ENCODE measurements around the gene NUP93. TPM values are rescaled to one million over a fixed set of nuclear protein-coding genes. Genes with fewer than 3 reads are reported as not detected.

Gene NUP93
- total and polyA plus RNA-seq, 2 experiments from 2014 or later, result 139 to 187 TPM

DNA sequence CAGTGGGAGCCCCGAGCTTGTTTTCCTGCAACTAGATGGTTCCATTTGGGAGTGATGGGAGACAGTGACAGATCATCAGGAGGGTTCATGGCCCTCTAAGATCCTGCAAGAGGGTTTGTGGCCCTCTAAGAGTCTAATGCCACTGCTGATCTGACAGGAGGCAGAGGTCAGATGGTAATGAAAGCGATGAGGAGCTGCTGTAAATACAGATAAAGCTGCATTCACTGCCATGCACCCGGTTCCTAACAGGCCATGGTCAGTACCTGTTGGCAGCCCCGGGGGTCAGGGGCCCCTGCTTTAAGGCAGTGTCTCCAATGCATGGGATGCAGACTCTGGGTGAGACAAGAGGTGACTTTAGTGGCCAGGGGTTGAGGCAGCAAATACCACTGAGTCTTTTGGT lies 165.9 kb downstream of the NUP93 start:
- Mint-ChIP-seq H3K27me3 (ENCODE audit: insufficient read depth, low read depth, poor library complexity) (peaks cover 4% of the 10 kb centered on the region), H3K27ac (no peak overlapping the region), H3K36me3 (ENCODE audit: low read depth) (no peaks in the 10 kb centered on the region), H3K4me3 (no peak overlapping the region), H3K4me1 (no peaks in the 10 kb centered on the region), H3K9me3 (no peaks in the 10 kb centered on the region)
- Histone ChIP-seq H3K79me2 (replicated peaks; ENCODE audit: insufficient read depth) (no peaks in the 10 kb centered on the region), H3F3A (replicated peaks; ENCODE audit: low read depth) (no peaks in the 10 kb centered on the region), H4K20me1 (replicated peaks; ENCODE audit: insufficient read depth) (no peaks in the 10 kb centered on the region), H2AFZ (no peak overlapping the region), H3K4me1 (ENCODE audit: insufficient read depth) (no peaks in the 10 kb centered on the region), H3K27me3 (ENCODE audit: insufficient read depth) (no peaks in the 10 kb centered on the region), H3K4me3 (no peak overlapping the region), H3K4me2 (no peak overlapping the region), H3K27ac (ENCODE audit: low read depth) (no peak overlapping the region), H3K9me2 (ENCODE audit: insufficient read depth) (no peaks in the 10 kb centered on the region), H3K36me3 (ENCODE audit: insufficient read depth) (no peaks in the 10 kb centered on the region)
- TF ChIP-seq, protein P1, sequence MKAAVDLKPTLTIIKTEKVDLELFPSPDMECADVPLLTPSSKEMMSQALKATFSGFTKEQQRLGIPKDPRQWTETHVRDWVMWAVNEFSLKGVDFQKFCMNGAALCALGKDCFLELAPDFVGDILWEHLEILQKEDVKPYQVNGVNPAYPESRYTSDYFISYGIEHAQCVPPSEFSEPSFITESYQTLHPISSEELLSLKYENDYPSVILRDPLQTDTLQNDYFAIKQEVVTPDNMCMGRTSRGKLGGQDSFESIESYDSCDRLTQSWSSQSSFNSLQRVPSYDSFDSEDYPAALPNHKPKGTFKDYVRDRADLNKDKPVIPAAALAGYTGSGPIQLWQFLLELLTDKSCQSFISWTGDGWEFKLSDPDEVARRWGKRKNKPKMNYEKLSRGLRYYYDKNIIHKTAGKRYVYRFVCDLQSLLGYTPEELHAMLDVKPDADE (IDR thresholded peaks at IDR 0.05), result no peak
- TF ChIP-seq ZNF114 (CRISPR knock-in tag; IDR thresholded peaks at IDR 0.05), result no peak
- no peak for ATAC-seq
- DNase-seq (ENCODE audit: low spot score), result no peak

DNA sequence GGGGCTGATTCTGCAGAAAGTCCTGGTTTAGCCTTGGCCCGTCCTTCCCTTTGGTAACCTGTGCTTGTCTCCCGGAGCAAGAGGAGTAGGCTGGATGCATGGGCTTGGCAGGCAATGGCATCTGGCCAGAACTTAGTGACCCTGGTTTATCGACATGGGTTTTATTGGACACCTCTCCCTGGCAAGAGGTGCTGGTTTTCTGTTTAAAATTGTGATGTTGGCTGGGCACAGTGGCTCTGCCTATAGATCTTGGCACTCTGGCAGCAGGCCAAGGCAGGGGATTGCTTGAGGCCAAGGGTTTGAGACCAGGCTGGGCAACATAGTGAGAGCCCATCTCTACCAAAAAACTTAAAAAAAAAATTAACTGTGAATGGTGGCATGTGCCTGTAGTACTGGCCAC lies 166.3 kb downstream of the NUP93 start:
- H3F3A ChIP-seq (replicated peaks; ENCODE audit: low read depth), result no peaks in the 10 kb centered on the region
- no peaks in the 10 kb centered on the region for H3K27me3 ChIP-seq (ENCODE audit: insufficient read depth)
- no peaks in the 10 kb centered on the region for H3K9me2 ChIP-seq (ENCODE audit: insufficient read depth)
- Mint-ChIP-seq H3K27me3 (ENCODE audit: insufficient read depth, low read depth, poor library complexity) (peaks cover 4% of the 10 kb centered on the region), H3K36me3 (ENCODE audit: low read depth) (no peaks in the 10 kb centered on the region), H3K9me3 (no peaks in the 10 kb centered on the region), H3K27ac (no peak overlapping the region), H3K4me3 (no peak overlapping the region), H3K4me1 (no peaks in the 10 kb centered on the region)
- no peak overlapping the region for H3K27ac ChIP-seq (ENCODE audit: low read depth)
- H2AFZ ChIP-seq, result no peak overlapping the region
- H3K4me3 ChIP-seq, result no peak overlapping the region
- H3K4me2 ChIP-seq, result no peak overlapping the region
- no peaks in the 10 kb centered on the region for H3K4me1 ChIP-seq (ENCODE audit: insufficient read depth)
- no peaks in the 10 kb centered on the region for H3K36me3 ChIP-seq (ENCODE audit: insufficient read depth)
- no peaks in the 10 kb centered on the region for H4K20me1 ChIP-seq (replicated peaks; ENCODE audit: insufficient read depth)
- DNase-seq (ENCODE audit: low spot score) (no peak), ATAC-seq (no peak)
- H3K79me2 ChIP-seq (replicated peaks; ENCODE audit: insufficient read depth), result no peaks in the 10 kb centered on the region
- no peak for TF ChIP-seq STAT1 (IDR thresholded peaks at IDR 0.05; ENCODE audit: unreplicated experiment)
- no peak for TF ChIP-seq ZNF114 (CRISPR knock-in tag; IDR thresholded peaks at IDR 0.05)
- no peak for TF ChIP-seq POLR2AphosphoS5 (IDR thresholded peaks at IDR 0.05; ENCODE audit: low read depth)
- TF ChIP-seq JUNB (IDR thresholded peaks at IDR 0.05; ENCODE audit: unreplicated experiment), result no peak
- no peak for TF ChIP-seq EZH2phosphoT487 (IDR thresholded peaks at IDR 0.05; ENCODE audit: unreplicated experiment)
- TF ChIP-seq, protein P2, sequence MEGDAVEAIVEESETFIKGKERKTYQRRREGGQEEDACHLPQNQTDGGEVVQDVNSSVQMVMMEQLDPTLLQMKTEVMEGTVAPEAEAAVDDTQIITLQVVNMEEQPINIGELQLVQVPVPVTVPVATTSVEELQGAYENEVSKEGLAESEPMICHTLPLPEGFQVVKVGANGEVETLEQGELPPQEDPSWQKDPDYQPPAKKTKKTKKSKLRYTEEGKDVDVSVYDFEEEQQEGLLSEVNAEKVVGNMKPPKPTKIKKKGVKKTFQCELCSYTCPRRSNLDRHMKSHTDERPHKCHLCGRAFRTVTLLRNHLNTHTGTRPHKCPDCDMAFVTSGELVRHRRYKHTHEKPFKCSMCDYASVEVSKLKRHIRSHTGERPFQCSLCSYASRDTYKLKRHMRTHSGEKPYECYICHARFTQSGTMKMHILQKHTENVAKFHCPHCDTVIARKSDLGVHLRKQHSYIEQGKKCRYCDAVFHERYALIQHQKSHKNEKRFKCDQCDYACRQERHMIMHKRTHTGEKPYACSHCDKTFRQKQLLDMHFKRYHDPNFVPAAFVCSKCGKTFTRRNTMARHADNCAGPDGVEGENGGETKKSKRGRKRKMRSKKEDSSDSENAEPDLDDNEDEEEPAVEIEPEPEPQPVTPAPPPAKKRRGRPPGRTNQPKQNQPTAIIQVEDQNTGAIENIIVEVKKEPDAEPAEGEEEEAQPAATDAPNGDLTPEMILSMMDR (conservative IDR thresholded peaks at IDR 0.05; ENCODE audit: low read depth in 2 of 2), result no peak
- no peak for TF ChIP-seq NANOG (IDR thresholded peaks at IDR 0.05; ENCODE audit: borderline replicate concordance)
- TF ChIP-seq, protein P1 (IDR thresholded peaks at IDR 0.05), result no peak
- no peak for TF ChIP-seq ZNF331 (CRISPR knock-in tag; IDR thresholded peaks at IDR 0.05; ENCODE audit: low read depth)
- no peak for TF ChIP-seq EZH2 (IDR thresholded peaks at IDR 0.05; ENCODE audit: low read depth, unreplicated experiment)
- TF ChIP-seq CREB1 (CRISPR knock-in tag; IDR thresholded peaks at IDR 0.05; ENCODE audit: low read depth), result no peak
- TF ChIP-seq, protein P3, sequence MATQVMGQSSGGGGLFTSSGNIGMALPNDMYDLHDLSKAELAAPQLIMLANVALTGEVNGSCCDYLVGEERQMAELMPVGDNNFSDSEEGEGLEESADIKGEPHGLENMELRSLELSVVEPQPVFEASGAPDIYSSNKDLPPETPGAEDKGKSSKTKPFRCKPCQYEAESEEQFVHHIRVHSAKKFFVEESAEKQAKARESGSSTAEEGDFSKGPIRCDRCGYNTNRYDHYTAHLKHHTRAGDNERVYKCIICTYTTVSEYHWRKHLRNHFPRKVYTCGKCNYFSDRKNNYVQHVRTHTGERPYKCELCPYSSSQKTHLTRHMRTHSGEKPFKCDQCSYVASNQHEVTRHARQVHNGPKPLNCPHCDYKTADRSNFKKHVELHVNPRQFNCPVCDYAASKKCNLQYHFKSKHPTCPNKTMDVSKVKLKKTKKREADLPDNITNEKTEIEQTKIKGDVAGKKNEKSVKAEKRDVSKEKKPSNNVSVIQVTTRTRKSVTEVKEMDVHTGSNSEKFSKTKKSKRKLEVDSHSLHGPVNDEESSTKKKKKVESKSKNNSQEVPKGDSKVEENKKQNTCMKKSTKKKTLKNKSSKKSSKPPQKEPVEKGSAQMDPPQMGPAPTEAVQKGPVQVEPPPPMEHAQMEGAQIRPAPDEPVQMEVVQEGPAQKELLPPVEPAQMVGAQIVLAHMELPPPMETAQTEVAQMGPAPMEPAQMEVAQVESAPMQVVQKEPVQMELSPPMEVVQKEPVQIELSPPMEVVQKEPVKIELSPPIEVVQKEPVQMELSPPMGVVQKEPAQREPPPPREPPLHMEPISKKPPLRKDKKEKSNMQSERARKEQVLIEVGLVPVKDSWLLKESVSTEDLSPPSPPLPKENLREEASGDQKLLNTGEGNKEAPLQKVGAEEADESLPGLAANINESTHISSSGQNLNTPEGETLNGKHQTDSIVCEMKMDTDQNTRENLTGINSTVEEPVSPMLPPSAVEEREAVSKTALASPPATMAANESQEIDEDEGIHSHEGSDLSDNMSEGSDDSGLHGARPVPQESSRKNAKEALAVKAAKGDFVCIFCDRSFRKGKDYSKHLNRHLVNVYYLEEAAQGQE (IDR thresholded peaks at IDR 0.05; ENCODE audit: unreplicated experiment), result no peak

All from GM23338 (cell line).